Medulla oblongata (tissue), 1 donor: ENCODE measurements around the gene BPIFB3.

Source experiments
- DNase-seq: peaks from one replicate; pipeline ENCODE4 v3.0.0-alpha.2; 2015; ENCODE audit errors: extremely low spot score

Gene BPIFB3, protein sequence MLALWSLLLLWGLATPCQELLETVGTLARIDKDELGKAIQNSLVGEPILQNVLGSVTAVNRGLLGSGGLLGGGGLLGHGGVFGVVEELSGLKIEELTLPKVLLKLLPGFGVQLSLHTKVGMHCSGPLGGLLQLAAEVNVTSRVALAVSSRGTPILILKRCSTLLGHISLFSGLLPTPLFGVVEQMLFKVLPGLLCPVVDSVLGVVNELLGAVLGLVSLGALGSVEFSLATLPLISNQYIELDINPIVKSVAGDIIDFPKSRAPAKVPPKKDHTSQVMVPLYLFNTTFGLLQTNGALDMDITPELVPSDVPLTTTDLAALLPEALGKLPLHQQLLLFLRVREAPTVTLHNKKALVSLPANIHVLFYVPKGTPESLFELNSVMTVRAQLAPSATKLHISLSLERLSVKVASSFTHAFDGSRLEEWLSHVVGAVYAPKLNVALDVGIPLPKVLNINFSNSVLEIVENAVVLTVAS

DNA sequence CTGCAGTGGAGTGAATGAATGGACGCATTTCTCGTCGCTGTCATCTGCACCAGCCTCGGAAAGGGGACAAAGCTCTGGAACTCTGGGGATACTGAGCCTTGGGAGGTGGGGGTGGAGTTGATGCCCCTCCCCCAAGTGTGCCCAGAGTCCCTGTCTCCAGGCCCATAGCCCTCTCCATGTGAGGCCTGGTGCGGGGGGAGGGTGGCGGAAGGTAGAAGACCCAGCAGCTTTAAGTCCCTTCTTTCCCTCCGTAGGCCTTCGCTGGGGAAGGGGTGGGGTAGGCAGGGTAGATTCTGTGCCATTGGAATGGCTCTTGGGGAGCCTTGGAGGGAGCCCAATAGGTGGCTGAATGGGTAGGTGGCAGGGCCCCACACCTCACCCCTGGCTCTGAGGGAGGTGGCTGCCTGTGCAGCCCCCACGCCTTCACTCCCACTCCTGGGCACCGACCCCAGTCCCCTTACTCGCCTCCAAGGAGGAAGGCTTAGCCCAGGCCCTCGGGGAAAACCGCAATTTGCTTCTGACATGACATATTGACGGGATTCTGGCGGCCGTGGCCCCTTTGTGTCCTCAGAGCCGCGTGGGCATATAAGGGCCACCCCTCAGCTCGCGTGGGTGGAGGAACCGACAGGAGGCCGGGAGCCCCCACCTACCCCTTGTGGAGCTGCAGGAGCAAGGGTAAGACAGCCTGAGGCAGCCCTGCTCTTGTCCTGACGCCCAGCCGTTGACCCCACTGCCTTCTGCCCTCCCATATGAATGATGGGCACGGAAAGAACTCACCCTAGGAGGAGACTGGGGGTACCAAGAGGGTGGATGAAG, at the start of gene BPIFB3:
TSS of gene BPIFB3 (plus strand) at position 613 of the 816 bp plus-strand sequence. CDS start 1,533 bp downstream, outside the sequence.
- no peak for DNase-seq

DNA sequence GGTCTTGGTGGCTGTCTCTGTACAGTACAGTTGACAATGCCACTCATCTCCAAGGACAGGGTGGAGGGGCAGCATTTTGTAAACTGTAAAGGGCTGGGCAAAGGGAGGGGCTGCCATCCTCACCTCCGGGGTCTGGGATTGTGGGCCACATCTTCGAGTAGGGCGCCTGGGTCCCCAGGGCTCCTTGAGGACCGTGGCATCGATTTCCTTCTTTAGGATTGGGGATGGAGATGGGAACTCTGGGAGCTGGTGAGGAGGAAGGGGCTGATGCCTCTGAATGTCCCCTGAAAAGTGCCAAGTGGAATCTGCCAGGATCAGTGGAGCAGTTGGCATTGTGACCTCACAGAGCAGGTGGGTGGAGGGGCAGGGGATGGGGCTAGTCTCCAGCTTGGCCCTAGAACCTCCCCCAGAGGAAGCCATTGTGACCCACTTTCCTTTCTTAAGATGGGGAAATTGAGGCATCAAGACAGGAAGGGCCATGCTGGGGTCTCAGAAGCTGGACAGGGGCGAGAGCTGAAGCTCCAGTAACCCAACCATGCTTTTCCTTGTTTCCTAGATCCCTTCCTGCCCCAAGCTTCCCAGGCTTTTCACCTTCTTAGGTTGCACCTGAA, 49.5 kb upstream of the BPIFB3 start, which contains the start of gene SUN5:
TSS of gene SUN5 (minus strand) at position 293 of the 611 bp plus-strand sequence. CDS start at position 200, 93 bp downstream.
- no peak for DNase-seq

DNA sequence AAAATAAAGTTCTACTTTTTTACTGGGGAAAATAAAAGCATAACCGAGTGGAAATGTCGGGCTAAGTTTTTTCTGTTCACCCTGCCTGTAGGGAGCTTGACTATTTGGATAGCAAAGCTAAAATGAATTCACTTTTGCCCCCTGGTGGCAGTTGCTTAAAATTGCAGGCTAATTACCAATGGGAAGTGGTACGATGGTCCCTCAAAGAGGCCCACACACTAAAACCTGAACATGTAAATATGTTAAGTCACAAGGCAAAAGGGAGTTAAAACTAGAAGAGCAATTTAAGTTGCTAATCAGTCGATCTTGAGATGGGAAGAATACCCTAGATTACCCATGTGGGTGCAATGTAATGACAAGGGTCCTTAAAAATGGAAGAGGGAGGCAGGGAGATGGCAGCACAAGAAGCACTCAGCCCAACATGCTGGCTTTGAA, 48.6 kb upstream of the BPIFB3 start:
- no peak for DNase-seq

DNA sequence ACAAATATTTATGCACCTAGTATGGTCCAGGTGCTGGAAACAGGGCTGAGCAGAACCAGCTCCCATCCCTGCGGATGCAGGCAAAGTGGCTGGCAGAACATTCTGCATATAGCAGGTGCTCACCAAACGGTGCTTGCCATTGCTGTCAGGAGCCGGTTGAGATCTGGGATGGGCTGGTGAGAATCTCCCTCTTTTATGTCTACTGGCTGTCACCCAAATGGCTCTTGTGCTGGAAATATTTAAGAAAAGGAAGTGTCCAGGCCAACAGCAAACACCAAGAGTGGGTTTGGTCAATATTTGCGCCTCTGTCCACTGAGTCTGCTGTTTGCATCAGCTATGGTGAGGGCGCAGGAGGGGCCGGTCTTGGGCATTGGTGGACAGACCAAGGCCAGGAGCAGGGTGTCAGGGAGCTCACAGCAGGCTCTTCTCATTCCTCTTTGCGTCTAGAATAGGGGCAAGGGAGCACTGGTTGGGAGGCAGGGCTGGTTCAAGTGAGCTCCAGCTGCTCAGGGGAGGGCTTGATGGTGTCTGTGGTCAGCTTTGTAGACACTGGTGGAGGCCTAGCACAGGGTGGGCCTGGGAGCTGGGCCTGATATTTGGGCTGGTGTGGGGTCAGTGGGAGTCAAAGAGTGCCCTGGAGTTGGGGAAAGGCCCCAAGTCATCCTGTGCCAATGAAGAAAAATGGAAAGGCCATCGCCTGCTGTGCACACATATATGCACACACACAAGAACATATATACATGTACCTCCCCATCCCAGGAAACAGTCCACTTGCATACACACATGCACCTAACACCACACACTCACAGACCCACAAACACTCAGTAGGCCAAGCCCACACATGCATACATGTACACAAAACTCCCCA, 47.6 kb upstream of the BPIFB3 start:
- DNase-seq = no peak

DNA sequence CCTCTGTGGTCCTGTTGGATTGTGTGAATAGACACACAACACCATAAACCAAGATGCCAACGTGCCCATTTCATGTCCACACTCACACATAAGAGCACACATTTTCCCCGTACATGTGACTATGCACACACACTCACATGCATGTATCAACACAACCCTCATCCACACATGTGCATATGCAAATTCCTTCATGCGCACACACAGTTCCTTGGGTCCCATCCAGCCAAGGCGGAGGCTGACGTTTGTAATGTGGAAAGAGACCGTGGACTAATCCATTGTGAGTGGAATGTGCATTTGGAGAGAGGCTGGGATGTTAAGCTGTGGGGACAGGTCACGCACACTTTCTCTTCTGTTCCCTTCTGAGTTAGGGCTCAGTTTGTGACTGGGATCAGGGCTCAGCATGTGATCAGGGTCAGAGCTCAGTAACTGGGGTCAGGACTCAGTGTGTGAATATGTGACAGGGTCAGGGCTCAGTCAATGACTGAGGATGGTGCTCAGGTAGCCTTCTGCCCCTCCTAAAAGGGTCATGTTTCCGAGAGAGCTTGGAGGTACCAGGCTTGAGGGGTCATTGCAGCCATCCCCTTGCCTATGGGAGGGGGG, 46.8 kb upstream of the BPIFB3 start:
- DNase-seq = no peak

DNA sequence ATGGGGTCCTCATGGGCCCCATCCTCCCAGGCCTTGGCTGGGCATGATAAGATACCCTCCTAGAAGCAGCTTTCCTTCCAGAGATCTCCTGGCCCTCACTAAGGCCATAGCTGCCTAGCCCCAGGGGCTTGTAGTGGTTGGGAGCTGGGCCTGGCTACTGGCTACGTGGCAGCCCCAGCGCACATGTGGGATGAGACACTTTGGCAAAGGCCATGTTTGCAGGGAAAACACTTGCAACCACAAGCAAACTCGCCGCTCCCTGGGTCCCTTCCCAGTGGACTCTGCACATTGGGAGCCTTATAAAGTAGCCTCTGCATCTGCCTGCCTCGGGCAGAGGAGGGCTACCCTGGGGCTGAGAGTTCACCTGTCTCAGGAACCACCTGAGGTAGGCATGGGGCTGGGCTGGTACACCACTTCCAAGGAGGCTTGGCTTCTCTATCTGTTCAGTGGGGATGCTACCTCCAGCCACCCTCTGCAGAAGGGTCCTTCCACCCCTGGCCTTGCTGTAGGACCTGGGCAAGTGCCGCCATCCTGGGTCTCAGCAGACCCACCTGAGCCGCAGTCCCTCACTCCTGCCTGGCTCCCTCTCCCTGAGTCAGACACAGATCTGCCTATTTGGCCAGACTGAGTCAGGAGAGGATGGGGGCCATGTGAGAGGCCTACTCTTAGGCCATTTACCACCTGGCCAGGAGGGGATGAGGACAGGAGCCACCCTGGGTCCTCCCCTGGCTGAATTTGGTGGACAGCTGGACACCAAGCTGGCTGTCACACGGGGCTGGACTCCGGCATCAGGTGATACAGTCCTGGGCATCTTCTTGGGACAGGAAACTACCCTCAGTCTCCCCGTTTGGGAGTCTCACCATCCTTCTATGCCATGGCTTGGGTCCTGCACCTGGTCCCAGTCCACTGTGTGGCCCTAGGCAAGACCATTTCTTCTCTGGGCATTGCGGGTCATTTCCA, 46.0 kb upstream of the BPIFB3 start, which contains the start of gene BPIFB2:
TSS of gene BPIFB2 (plus strand) at position 329 of the 960 bp plus-strand sequence. CDS start 871 bp downstream, outside the sequence.
- no peak for DNase-seq

DNA sequence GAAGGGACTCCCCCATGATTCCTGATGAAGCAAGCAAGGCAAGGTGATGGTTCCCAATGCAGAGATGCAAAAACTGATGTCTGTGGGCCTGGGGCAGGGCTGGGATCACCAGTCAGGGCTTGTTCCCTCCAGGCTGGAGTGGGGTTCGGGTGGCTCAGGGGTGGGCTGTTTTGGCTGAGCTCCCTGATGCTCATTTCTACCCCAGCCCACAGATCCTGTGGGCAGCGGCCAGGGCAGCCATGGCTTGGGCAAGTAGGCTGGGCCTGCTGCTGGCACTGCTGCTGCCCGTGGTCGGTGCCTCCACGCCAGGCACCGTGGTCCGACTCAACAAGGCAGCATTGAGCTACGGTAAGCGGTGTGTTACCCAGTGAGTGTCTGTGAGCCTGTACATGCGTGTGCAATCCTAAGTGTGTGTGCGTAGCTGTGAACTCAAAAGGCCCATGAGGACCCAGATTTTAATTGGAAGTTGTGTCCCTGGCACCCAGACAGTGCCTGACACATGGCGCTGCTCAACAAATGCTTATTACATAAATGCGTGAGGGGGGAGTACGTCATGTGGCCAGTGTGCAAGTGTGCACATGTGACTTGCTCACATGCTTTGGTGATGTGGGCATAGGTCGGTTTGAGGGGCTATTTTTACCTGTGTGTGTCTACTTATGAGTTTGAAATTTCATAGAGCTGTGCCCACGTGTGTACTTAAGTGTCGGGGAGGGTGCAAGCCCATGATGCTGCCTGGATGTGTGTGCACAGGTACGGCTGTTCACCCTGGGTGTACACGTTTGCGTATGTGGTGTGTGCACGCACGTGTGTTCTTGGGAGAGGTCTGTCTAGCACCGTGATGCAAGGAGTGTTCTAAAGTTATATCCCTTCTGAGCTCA, 45.1 kb upstream of the BPIFB3 start:
- no peak for DNase-seq

DNA sequence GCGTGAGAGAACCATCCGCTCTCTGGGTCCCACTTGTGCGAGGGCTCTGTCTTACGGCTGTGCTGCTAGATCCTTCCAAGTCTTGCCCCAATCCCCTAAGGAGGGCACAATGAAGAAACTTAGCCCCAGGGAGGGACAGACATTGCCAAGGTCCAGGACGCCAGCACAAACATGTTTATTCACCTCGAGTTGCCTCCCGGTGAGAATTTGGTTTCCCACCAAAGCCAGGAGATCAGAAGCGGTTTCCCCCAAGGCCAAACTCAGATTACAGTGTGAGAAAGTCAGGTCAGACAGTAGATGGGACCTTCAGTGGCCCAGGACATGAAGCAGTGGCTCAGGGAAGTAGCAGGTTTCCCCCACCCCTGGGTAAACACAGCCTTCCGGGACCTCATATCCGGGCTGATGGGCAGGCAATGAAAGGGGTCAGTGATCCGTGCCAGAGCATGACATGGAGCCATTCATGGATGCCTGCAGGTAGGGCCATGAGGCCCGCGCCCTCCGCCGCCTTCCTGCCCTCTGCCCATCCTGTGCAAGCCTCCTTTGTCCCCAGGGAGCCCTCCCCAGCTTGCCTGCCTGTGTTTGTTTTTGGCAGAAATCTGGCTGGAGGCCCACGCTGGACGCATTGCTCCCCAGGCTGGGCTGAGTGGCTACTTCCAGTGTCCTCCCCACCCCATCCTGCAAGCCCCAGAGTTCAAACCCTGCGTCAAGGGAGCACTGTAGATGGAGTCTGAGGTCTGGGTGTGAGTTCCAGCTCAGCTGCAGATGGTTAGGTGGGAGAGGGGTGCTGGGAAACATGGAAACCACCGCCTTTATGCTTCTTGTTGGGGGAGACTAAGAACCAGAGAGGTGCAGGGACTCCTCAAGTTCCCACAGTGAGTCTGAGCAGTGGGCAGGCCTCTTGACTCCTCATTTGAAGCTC, 44.2 kb upstream of the BPIFB3 start:
- no peak for DNase-seq

DNA sequence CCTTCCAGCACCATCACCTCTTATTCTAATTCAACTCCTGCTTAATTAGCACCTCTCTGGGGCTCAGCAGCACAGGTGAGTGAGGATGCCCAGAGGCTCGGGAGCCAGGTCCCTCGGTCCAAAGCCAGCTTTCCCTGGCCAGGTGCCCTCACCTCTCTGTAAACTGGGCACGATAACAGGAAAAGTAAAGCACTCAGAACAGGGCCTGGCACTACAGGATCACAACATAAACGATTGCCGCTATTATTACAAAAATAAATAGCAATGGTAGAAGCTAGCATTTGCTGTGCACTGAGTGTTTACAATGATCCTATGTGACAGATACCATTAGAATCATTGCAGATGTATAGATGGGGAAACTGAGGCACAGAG, 43.6 kb upstream of the BPIFB3 start:
- no peak for DNase-seq

DNA sequence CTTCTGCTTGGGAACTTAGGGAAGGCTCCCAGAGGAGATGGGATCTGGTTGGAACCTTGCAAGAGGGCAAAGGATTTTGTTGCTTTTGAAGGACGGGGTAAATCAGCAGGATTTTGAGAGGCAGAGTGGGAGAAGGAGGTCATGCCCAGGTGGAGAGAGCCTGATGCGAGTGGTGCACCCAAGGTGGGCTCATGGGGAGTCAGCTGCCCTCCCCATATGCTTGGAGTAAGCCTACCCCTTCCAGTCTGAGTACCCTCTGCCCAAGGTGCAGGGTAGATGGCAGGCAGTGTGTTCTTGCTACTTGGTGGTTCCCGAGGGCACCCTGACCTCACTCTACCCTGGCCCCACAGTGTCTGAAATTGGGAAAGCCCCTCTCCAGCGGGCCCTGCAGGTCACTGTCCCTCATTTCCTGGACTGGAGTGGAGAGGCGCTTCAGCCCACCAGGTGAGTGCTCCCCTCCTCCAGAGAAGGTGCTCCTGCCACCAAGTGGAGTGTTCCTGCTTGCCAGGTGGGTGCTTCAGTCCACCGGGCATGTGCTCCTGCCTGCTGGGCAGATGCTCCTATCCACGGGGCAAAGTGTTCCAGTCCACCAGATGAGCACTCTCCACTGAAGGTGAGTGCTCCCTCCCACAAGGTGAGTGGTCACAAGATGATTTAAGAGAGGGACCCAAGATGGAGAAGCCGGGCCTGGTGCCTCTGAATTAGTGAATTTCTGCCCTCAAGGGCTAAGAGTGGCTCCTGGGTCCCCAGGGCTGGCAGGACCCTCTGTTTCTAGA, 42.8 kb upstream of the BPIFB3 start:
- no peak for DNase-seq

DNA sequence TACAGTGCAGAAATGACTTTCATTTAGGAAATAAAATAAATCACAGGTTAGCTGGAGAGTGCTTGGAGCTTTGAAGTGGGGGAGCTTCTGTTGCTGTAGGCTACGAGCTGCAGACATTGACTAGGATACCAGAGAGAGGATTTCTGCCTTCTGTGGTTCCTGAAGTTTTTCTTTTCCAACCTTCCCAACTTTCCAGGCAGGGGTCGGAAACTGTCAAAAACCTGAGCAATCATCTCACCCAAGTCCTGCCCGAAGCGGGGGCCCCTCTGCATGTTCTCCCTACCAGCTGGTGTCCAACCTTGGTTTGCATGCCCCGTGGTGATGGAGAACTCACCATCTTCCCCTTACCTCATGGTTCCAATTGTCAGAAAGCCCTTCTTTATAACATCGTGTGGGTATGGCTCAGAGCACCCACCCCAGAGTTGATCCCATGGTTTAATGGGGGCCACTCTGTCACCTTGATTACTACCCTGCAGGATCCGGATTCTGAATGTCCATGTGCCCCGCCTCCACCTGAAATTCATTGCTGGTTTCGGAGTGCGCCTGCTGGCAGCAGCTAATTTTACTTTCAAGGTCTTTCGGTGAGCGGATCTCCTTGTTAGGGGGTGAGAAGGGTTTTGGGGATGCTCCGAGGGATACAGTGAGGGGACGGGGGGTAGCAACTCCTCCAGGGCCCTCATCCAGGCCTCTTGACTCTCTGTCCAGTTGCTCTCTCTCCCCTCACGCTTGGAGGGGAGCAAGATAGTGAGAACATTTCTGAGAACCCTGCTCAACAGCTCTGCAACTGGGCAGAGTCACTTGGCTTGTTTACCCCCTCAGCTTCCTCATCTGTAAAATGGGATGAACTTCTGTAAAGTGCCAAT, 41.1 kb upstream of the BPIFB3 start:
- DNase-seq = no peak

DNA sequence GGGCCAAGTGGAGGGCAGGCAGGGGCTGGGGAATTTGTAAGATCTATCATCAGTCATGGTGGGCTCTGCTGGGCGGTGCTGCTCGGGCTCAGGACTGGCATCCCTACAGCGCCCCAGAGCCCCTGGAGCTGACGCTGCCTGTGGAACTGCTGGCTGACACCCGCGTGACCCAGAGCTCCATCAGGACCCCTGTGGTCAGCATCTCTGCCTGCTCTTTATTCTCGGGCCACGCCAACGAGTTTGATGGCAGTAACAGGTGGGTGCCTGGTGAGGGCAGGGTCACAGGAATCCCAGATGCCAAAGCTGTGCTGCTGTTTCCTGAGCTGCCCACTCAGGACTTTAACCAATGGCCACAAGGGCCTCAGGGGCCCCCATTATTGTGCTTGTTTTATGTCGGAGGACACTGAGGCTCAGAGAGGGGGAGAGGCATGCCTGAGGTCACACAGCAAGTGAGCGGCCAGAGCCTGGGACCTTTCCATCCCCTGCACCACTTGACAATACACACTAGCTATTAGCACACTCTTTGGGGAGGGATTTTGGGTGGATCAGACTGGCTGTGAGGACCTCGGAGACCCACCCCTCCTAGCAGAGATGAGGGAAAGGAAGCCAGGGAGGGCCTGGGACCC, 39.9 kb upstream of the BPIFB3 start:
- DNase-seq = no peak

DNA sequence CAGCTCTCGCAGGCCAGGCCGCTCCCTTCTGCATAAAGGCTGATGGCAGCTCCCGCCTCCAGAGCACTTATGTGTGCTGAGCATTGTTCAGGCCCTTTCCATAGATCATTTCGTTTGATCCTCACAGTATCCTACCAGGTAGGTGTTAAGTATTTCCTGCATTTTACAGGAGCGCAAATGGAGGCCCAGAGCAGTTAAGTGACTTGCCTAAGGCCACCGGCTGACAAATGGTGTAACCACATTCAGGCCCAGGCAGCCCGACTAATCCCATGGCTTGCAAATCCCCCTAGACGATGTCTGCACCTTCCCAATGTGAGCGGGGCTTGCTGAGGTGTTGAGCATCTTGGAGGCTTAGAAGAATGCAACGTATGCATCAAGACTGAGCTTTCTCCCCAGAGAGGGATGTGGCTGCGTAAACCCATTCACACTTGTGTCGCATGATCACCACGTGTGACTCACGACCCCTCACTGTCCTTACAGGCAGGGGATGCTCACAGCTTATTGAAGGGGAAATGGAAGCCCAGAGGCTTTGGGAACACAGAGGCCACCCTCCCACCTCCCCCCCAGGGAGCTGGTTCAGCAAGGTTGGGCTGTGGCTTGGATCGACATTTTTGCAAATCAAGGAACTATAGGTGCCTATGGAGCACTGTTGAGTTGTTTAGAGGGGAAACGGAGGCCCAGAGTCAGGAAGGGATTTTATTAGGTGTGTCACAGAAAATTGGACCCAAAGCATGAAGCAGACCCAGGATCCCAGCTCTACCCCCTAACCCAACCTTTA, 39.2 kb upstream of the BPIFB3 start:
- DNase-seq = no peak

DNA sequence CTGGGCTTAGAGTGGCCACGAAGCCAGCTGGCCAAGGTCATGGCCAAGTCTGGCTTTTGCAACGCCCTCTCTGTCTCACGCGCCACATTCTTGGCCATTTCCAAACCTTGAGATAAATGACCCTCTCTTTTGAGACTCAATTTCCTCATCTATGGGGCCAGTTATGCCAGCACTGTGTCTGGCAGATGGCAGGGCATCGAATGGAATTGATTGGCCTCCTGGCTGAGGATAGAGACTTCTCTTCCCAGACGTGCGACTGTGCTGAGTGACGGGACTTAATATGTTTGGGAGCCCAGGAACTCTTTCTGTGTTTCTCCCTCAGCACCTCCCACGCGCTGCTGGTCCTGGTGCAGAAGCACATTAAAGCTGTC, 38.6 kb upstream of the BPIFB3 start:
- no peak for DNase-seq
